Osteoblast (primary cell): ENCODE measurements around the gene ZNF70. TPM values are rescaled to one million over a fixed set of nuclear protein-coding genes. Genes with fewer than 3 reads are reported as not detected.

Experiments
- DNase-seq: peaks from one replicate; pipeline ENCODE4 v3.0.0; 2011; ENCODE audit warnings: low spot score, mixed read lengths; ENCODE audit not compliant: insufficient read length; ENCODE audit errors: missing footprints
- H2AFZ ChIP-seq: 2 replicates; pipeline ENCODE4 v1.6.0; 2011; ENCODE audit warnings: mild to moderate bottlenecking, low read length
- H3K27ac ChIP-seq: 2 replicates; pipeline ENCODE4 v1.5.1; 2011; ENCODE audit warnings: mild to moderate bottlenecking, low read depth, low read length, moderate library complexity
- H3K27me3 ChIP-seq: 2 replicates; pipeline ENCODE4 v1.6.0; 2012; ENCODE audit warnings: mild to moderate bottlenecking, control low read depth, inconsistent platforms, low read length, moderate library complexity; ENCODE audit not compliant: insufficient read depth
- H3K36me3 ChIP-seq: 2 replicates; pipeline ENCODE4 v1.5.1; 2011; ENCODE audit warnings: mild to moderate bottlenecking, low read length, control low read depth, moderate library complexity; ENCODE audit not compliant: insufficient read depth
- H3K4me1 ChIP-seq: 2 replicates; pipeline ENCODE4 v1.5.1; 2011; ENCODE audit warnings: mild to moderate bottlenecking, low read length, control low read depth, moderate library complexity; ENCODE audit not compliant: insufficient read depth
- H3K4me2 ChIP-seq: 2 replicates; pipeline ENCODE4 v1.6.0; 2011; ENCODE audit warnings: mild to moderate bottlenecking, low read length; ENCODE audit not compliant: insufficient read depth
- H3K4me3 ChIP-seq: fragments of 200-600 bp; sonication (generic); 3 replicates; pipeline ENCODE4 v1.5.1; 2012; ENCODE audit warnings: mild to moderate bottlenecking, low read length, inconsistent platforms; ENCODE audit not compliant: insufficient read depth
- H3K79me2 ChIP-seq: 2 replicates; pipeline ENCODE4 v1.6.0; 2012; ENCODE audit warnings: mild to moderate bottlenecking, low read length, control low read depth, inconsistent platforms; ENCODE audit not compliant: insufficient read depth
- H3K9me3 ChIP-seq: 2 replicates; pipeline ENCODE4 v1.5.1; 2011; ENCODE audit warnings: low read depth, low read length, control low read depth
- H4K20me1 ChIP-seq: 2 replicates; pipeline ENCODE4 v1.6.0; 2012; ENCODE audit warnings: mild to moderate bottlenecking, low read length, control low read depth; ENCODE audit not compliant: insufficient read depth
- CTCF ChIP-seq: IDR thresholded peaks from 2 replicates; pipeline ENCODE4 v1.5.1; 2011; ENCODE audit warnings: mild to moderate bottlenecking, low read depth, low read length, moderate library complexity; ENCODE audit errors: extremely low read depth
- total RNA-seq: library from RNA; depleted of rRNA; stranded (reverse); fragments of >200 nt; gene quantifications from 2 replicates; pipeline ENCODE4 v1.2.3, GENCODE V29; 2012

ZNF70 gene
- total RNA-seq, 1 donor: 6.5 TPM

DNA sequence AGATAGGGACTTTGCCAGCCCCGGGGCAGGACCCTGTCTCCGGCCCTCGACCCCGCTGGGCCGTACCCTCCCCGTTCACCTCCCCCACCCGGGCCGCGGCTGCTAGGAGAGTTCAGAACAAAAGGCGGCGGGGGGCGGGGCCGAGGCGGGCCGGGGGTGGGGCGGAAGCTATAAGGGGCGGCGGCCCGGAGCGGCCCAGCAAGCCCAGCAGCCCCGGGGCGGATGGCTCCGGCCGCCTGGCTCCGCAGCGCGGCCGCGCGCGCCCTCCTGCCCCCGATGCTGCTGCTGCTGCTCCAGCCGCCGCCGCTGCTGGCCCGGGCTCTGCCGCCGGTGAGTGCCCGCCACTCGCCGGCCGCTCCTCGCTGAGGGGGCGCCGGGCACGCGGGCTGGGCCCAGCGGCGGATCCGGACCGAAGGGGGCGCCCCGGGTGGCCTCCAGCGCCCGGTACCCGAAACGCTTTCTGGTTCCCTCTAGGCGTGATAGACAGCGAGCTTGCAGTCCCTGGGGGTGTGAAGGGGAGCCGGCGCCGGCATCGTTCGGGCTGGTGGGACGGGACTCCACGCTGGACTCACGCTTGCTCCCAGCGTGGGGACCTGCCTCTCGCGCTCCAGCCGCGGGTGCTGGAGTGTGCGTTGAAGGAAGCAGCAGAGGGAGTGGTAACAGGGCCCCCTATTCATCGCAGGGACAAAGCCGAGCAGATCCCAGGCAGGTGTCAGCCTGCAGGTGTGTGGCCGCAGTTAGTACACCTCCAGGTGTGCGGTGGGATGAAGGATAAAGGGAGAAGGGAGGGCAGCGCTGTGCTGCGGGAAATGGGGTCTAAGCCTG, 21.9 kb upstream of the ZNF70 start, which contains the start of gene MMP11:
MMP11 (plus strand) TSS at position 201 of the 825 bp plus-strand sequence; CDS start at position 223, 22 bp downstream.
- peak; percentile 97 for DNase-seq
- Histone ChIP-seq H3K27me3 (peaks cover 6% of the 10 kb centered on the region), H3K9me3 (no peaks in the 10 kb centered on the region), H3K4me3 (peak within 1 kb of the TSS; percentile 68), H3K79me2 (no peaks in the 10 kb centered on the region), H3K27ac (no peak within 1 kb of the TSS), H3K36me3 (no peaks in the 10 kb centered on the region), H4K20me1 (no peaks in the 10 kb centered on the region), H3K4me1 (peaks cover 22% of the 10 kb centered on the region), H2AFZ (peak within 1 kb of the TSS; percentile 53), H3K4me2 (peak within 1 kb of the TSS; percentile 78)
- no peak for TF ChIP-seq CTCF

GRCh38 chr22:23772315-23772648, 21.4 kb upstream of the ZNF70 start:
- Histone ChIP-seq H4K20me1 (no peaks in the 10 kb centered on the region), H3K27me3 (peaks cover 6% of the 10 kb centered on the region), H3K4me1 (peaks cover 23% of the 10 kb centered on the region), H3K36me3 (no peaks in the 10 kb centered on the region), H3K79me2 (no peaks in the 10 kb centered on the region), H3K4me2 (peak overlapping the region; percentile 64), H3K9me3 (no peaks in the 10 kb centered on the region), H3K4me3 (peak overlapping the region; percentile 57), H3K27ac (no peak overlapping the region), H2AFZ (peak overlapping the region; percentile 53)
- DNase-seq: no peak
- TF ChIP-seq CTCF: no peak

DNA sequence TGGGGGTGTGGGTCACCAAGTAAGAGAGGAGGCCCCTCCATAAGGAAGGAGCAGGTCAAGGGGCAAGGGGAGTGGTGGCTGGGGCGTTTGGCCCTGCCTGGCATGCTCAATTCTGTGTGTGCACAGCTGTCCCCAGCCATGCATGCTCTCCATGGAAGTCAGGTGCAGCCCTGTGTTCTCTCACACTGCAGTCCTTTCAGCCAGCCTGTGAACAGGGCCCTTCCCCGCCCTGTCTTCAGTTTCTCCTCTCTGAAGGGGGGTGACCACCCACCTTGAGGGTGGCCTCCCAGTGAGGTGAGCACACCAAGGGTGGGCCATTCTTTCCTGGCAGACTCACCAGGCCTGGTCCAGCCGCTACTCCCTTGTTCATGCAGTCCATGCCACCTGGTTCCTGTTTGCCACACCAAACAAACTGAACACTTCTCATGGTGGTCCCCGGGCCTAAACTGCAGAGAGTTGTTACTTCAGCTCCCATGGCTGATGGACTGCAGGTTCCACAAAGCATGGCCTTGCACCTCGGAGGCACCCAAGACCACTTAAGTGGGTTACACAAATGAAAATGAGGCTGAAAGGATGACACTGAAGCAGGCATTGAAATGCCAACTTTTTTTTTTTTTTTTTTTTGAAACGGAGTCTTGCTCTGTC, 18.5 kb upstream of the ZNF70 start:
- DNase-seq: peak; percentile 77
- Histone ChIP-seq H3K79me2 (no peaks in the 10 kb centered on the region), H3K27me3 (peaks cover 6% of the 10 kb centered on the region), H3K4me1 (peaks cover 19% of the 10 kb centered on the region), H3K9me3 (no peaks in the 10 kb centered on the region), H3K36me3 (no peaks in the 10 kb centered on the region), H3K4me2 (no peak overlapping the region), H4K20me1 (peaks cover 5% of the 10 kb centered on the region), H2AFZ (no peak overlapping the region), H3K4me3 (no peak overlapping the region), H3K27ac (no peak overlapping the region)
- no peak for TF ChIP-seq CTCF
